HG03039 (cell line): ENCODE results near the gene RPSA.
"Not testable (repeated sequence)": the region's sequence is repeated elsewhere in the genome, so short reads cannot be mapped to it uniquely, and the experiment has no call there.

Experiments
- ATAC-seq: cut with Tn5 transposase; IDR thresholded peaks from one replicate; pipeline ENCODE4 v1.9.1; 2021; ENCODE audit warnings: mild to moderate bottlenecking, moderate library complexity; ENCODE audit not compliant: unreplicated experiment

RPSA gene

GRCh38 chr3:39388153-39388552, 18.4 kb upstream of the RPSA start:
- ATAC-seq = no peak

GRCh38 chr3:39388741-39389248, 17.7 kb upstream of the RPSA start:
- peak; percentile 66 for ATAC-seq

- ATAC-seq = no peak
These were observed 16.3 kb upstream of the RPSA start for GRCh38 chr3:39390181-39390580.

GRCh38 chr3:39396690-39397089, 9.8 kb upstream of the RPSA start:
- ATAC-seq = no peak

GRCh38 chr3:39398700-39399099, 7.8 kb upstream of the RPSA start:
- ATAC-seq = no peak

- ATAC-seq = no peak
These were observed 4.5 kb upstream of the RPSA start for GRCh38 chr3:39401983-39402382.

- no peak for ATAC-seq
These were observed 1.4 kb upstream of the RPSA start for GRCh38 chr3:39404943-39405686.

GRCh38 chr3:39405687-39406367, 693 bp upstream of the RPSA start:
- ATAC-seq = no peak

GRCh38 chr3:39407259-39407629, 724 bp downstream of the RPSA start:
- no peak for ATAC-seq

GRCh38 chr3:39407773-39408492, 1.4 kb downstream of the RPSA start:
- ATAC-seq = no peak

- ATAC-seq = no peak
These were observed 2.2 kb downstream of the RPSA start for GRCh38 chr3:39408493-39409372.

GRCh38 chr3:39409514-39410136, 3.1 kb downstream of the RPSA start:
- no peak for ATAC-seq

- no peak for ATAC-seq
These were observed 4.4 kb downstream of the RPSA start for GRCh38 chr3:39410893-39411292.

- no peak for ATAC-seq
These were observed 6.2 kb downstream of the RPSA start for GRCh38 chr3:39412668-39413260.

GRCh38 chr3:39413691-39414420, 7.3 kb downstream of the RPSA start:
- ATAC-seq = no peak

GRCh38 chr3:39414421-39414907, 7.9 kb downstream of the RPSA start:
- ATAC-seq = no peak

- ATAC-seq = not testable (repeated sequence)
These were observed 8.8 kb downstream of the RPSA start for GRCh38 chr3:39415302-39415701.

GRCh38 chr3:39415983-39416382, 9.5 kb downstream of the RPSA start:
- no peak for ATAC-seq

- ATAC-seq = not testable (repeated sequence)
These were observed 10.5 kb downstream of the RPSA start for GRCh38 chr3:39416998-39417397.
